Neural crest cell (in vitro differentiated cells): ENCODE results near the gene SUSD4. TPM values are rescaled to one million over a fixed set of nuclear protein-coding genes. Genes with fewer than 3 reads are reported as not detected.

Experiments used
- DNase-seq: peaks from one replicate; pipeline ENCODE4 v3.0.0; 2021; ENCODE audit warnings: low read depth, mixed read lengths, low spot score
- H3K27ac Mint-ChIP-seq: one replicate; pipeline ENCODE4 v1.8.0; 2021; ENCODE audit warnings: mild to moderate bottlenecking, mixed read lengths; ENCODE audit not compliant: unreplicated experiment
- H3K27me3 Mint-ChIP-seq: 2 replicates; pipeline ENCODE4 v1.8.0; 2021; ENCODE audit warnings: low read depth, mild to moderate bottlenecking, mixed read lengths
- H3K36me3 Mint-ChIP-seq: 2 replicates; pipeline ENCODE4 v1.8.0; 2021; ENCODE audit warnings: low read depth, mild to moderate bottlenecking, mixed read lengths
- H3K4me1 Mint-ChIP-seq: 2 replicates; pipeline ENCODE4 v1.8.0; 2021; ENCODE audit warnings: mixed read lengths
- H3K4me3 Mint-ChIP-seq: one replicate; pipeline ENCODE4 v1.8.0; 2021; ENCODE audit warnings: mild to moderate bottlenecking, mixed read lengths
- H3K9me3 Mint-ChIP-seq: 2 replicates; pipeline ENCODE4 v1.8.0; 2021; ENCODE audit warnings: mixed read lengths
- CTCF ChIP-seq: fragments of 200-600 bp; sonication (generic); conservative IDR thresholded peaks from 2 replicates; pipeline ENCODE4 v1.5.0; 2021; ENCODE audit warnings: antibody characterized with exemption, mild to moderate bottlenecking
- total RNA-seq: library from RNA; stranded (reverse); gene quantifications from 2 replicates; pipeline ENCODE4 v1.2.1, GENCODE V29; 2021

SUSD4 gene
- total RNA-seq, 1 donor from 2014 or later = 0.56 TPM

GRCh38 chr1:223250632-223251015, 113.4 kb downstream of the SUSD4 start:
- no peak for DNase-seq
- Mint-ChIP-seq H3K4me3 (no peak overlapping the region), H3K4me1 (peaks cover 6% of the 10 kb centered on the region), H3K9me3 (no peaks in the 10 kb centered on the region), H3K27me3 (peaks cover 3% of the 10 kb centered on the region), H3K36me3 (no peaks in the 10 kb centered on the region), H3K27ac (no peak overlapping the region)
- no peak for TF ChIP-seq CTCF

DNA sequence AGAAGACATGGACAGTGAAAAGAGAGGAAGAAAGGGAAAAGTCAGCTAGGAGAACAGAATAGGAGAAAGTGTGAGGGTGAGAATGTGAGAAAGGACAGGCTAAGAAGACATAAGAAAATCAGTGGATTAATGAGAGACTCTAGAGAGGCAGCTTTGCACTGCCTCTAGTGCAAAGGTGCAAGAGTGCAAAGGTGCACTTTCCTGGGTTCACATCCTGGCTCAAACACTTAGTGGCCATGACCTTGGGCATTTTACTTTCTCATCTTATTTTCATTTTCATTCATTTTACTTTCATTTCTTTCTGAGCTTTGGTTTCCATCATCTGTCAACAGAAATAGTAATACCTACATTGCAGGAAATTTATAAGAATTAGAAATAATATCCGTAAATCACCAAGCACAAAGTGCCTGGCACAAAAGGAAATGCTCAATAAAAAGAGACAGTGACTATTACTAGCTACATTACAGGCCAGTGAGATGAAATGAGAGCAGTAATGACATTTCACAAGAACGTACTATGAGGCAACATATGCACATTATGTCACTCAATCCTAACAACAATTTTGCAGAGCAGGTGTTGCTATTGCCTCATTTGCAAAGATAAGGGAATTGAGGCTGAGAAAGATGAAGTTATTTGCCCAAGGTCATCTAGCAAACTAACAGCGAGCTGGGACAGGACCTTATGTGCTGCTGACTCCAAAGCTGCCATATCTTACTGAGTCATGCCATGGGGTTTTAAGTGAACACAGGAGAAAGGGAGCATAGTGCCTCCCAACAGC, 113.9 kb downstream of the SUSD4 start:
- H3K9me3 Mint-ChIP-seq = no peaks in the 10 kb centered on the region
- H3K27me3 Mint-ChIP-seq = peaks cover 3% of the 10 kb centered on the region
- no peak for DNase-seq
- peaks cover 5% of the 10 kb centered on the region for H3K4me1 Mint-ChIP-seq
- H3K27ac Mint-ChIP-seq = peak overlapping the region; percentile 32
- no peak overlapping the region for H3K4me3 Mint-ChIP-seq
- H3K36me3 Mint-ChIP-seq = no peaks in the 10 kb centered on the region
- no peak for TF ChIP-seq CTCF

DNA sequence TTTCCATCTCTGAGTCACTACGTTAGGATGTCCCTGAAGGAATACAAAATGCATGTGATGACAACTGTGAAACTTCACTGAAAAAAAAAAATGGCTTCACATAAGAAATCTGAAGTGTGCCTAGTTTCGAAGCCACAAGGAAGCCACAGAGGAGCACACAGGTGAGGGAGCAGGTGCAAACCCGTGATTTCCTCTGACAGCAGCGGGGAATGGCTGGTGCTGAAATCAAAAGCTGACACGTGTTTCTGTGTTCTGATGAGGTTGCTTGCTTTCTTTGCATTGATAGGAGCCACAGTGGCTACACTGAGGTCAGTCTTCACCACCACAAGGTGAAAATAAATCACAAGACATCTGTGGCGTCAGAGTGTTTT, 115.2 kb downstream of the SUSD4 start:
- TF ChIP-seq CTCF = no peak
- H3K9me3 Mint-ChIP-seq = no peaks in the 10 kb centered on the region
- H3K27ac Mint-ChIP-seq = no peak overlapping the region
- peaks cover 3% of the 10 kb centered on the region for H3K27me3 Mint-ChIP-seq
- DNase-seq = no peak
- no peaks in the 10 kb centered on the region for H3K36me3 Mint-ChIP-seq
- H3K4me1 Mint-ChIP-seq = no peaks in the 10 kb centered on the region
- no peak overlapping the region for H3K4me3 Mint-ChIP-seq

- H3K36me3 Mint-ChIP-seq = no peaks in the 10 kb centered on the region
- no peak for TF ChIP-seq CTCF
- H3K4me1 Mint-ChIP-seq = no peaks in the 10 kb centered on the region
- H3K27ac Mint-ChIP-seq = no peak overlapping the region
- DNase-seq = no peak
- H3K27me3 Mint-ChIP-seq = peaks cover 3% of the 10 kb centered on the region
- no peaks in the 10 kb centered on the region for H3K9me3 Mint-ChIP-seq
- no peak overlapping the region for H3K4me3 Mint-ChIP-seq
These were observed 115.8 kb downstream of the SUSD4 start for GRCh38 chr1:223248001-223248769.

DNA sequence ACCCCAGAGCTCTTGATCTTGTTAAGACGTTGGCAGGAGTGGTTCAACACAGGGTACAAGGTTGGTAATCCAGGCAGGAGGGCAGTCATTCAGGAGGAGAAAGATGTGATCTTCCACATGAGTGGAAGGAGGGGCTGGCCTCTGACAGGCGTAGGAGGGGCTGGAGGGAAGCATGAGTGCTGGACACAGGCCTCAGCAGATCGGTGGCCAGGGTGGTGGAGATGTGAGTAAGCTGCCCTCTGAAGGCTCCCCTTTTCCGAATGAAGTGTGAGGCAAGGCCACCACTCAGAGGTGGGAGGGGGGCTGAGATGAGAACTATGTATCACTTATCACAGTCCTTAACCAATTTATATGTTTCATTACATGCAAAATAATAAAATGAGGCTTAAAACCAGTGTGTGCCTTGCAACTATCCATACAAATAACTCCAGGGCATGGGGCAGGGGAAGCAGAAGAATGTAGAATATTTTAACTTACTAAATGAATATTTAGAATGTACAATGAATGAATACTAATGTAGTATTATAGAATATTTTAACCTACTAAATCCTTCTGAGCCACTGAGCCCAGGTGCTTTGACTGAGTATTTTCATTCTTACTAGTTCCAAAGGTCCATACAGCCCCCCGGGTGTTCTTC, 117.4 kb downstream of the SUSD4 start:
- H3K27ac Mint-ChIP-seq = no peak overlapping the region
- peaks cover 3% of the 10 kb centered on the region for H3K27me3 Mint-ChIP-seq
- no peaks in the 10 kb centered on the region for H3K4me1 Mint-ChIP-seq
- H3K4me3 Mint-ChIP-seq = no peak overlapping the region
- no peak for DNase-seq
- no peaks in the 10 kb centered on the region for H3K9me3 Mint-ChIP-seq
- H3K36me3 Mint-ChIP-seq = no peaks in the 10 kb centered on the region
- no peak for TF ChIP-seq CTCF
